A172 (cell line): ENCODE data around the gene RSU1. TPM values are rescaled to one million over a fixed set of nuclear protein-coding genes. Genes with fewer than 3 reads are reported as not detected.
A peak's percentile ranks its signal among the peaks of the same experiment; 100 is the strongest.
"Not testable (repeated sequence)": the region's sequence is repeated elsewhere in the genome, so short reads cannot be mapped to it uniquely, and the experiment has no call there.

Source experiments
- DNase-seq: peaks from one replicate; pipeline ENCODE4 v3.0.0-alpha.2; 2015; ENCODE audit warnings: low spot score
- total RNA-seq: library from RNA; depleted of rRNA; stranded (reverse); fragments of >200 nt; shearing (Covaris generic); gene quantifications from 2 replicates; pipeline ENCODE4 v1.2.3, GENCODE V29; 2014

Gene RSU1
- total RNA-seq, 1 experiment from 2014 or later = 75.5 TPM

GRCh38 chr10:16780338-16780880 is 36.8 kb downstream of the RSU1 start:
- no peak for DNase-seq

DNA sequence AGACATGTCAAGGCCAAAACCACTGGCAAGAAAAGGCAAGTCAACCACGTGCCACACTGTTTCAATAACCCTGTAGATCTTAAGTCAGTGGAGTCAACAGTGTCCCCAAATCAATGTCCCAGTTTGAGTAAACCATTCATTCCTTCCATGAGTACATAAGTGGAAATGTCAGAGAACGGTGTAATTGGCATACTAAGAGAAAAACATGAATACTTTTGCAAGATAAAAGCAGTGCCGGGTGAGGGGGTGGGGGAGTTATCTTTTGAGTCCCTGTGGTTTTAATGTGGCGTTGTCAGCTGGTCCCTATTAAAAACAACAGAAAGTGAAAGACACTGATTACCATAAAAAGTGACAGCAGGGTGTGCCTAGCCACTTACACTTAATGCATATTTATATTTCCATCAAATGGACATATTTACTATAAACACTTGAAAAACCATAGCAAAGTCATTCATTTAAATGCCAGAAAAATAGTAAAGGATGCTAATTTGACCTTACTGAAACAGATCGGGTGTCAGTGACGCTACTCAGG is 37.8 kb downstream of the RSU1 start:
- DNase-seq = no peak

- DNase-seq = peak; percentile 68
Measured at GRCh38 chr10:16777473-16778370, 39.5 kb downstream of the RSU1 start.

DNA sequence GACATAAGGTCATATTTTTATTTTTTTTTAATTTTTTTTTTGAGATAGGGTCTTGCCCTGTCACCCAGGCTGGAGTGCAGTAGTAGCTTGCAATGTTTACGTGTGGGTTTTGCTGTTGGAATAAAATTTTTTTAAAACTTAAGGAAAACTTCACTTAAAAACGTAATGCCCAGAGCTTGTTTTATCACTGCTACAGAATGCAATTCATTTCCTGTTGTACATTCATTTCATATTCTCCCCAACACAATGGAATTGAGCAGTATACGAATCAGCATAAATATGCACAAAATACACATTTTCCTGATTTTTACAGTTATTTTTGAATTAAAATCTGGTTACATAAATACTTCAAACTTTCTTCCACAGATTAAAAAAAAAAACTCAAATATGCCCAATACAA is 40.3 kb downstream of the RSU1 start:
- no peak for DNase-seq

- no peak for DNase-seq
Measured at GRCh38 chr10:16773334-16773733, 43.9 kb downstream of the RSU1 start.

DNA sequence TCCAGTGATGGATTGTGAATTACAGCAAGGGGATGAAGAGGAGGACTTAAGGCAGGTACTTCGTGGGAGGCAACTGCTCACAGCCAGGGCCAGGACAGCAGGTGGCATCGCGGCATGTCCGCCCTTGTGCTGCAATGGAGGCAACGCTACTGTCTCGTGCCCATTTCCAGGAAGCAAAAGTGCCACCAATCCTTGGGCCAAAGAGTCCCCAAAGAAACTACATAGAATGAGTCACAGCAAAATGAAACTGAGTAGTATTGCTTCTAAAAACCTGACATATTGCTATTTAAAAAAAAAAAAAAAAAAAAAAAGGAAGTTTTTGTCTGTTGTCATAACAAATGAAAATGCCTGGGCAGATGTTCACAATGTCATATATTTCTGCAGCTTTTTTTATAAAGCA is 46.6 kb downstream of the RSU1 start:
- no peak for DNase-seq

DNA sequence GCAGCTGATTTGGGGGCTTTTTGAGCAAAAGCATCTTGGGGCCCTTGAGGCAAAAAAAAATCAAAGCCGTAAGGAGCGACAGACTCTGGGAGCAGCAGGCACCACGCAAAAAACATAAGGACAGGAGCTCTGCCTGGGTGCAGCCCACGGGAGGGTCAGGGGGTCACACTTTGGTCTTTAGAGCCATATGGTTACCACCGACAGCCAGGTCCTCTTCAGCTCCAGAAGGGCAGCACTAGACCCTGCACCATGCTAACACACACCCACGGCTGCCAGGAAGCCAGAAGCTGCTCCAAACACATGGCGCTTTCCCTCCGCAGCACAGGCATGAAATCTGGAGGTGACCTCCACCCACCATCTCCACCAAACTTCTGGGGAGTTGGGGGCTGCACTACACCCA is 47.1 kb downstream of the RSU1 start:
- DNase-seq = no peak

DNA sequence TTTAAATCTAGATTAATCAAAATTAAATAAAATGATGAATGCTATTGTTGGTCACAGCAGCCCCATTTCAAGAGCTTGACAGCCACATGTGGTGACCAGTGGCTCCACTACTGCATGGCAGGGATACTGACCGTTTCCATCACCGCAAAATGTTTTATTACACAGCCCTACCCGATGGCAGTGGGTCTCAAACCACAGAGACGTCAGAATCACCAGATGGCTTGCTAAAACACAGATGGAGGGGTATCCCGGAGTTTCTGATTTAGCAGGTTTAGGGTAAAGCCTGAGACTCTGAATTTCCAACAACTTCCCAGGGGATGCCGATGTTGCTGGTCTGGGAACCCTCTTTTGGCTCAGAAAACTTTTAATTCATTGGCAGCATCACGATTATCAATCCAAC is 47.9 kb downstream of the RSU1 start:
- no peak for DNase-seq

GRCh38 chr10:16768702-16769101 is 48.5 kb downstream of the RSU1 start:
- no peak for DNase-seq

DNA sequence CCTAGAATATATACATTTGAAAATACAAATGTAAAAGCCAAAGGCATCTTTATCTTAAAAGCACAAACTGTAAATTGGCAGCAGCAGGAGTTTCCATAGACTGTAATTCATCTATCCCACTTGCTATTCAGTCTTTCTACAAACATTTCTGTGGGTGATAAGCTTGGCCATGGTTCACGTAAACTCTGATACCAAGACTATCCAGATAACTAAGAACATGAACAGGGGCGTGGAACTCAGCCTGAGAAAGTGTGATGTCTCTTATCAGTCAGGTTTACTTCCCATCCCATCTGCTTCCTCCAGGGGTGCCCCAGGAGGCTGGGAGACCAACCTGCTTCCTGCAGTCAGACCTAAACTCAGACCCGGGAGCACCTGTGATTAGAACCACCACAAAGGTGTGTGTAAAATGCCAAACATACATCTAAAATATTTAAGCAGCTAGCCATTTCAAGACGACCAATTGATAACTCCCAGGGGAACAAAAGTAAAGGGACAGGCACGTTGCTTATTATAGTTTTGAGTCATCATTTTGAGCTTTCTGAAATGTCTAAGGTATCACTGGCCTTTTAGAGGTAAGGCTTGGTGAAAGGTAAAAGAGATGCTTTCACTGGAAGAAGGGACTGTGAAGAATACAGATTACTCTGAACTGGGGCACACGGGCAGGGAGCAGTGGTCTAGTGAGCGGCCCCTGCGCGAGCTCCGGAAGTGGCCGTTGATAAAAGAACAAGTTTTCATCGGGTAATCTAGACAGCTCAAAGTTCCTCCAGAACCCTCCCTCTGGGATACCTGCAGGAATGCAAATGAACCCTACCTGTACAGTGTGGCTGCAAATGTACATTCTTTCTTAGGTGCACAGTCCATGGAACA is 51.5 kb downstream of the RSU1 start:
- no peak for DNase-seq

GRCh38 chr10:16761300-16761699 is 55.9 kb downstream of the RSU1 start:
- DNase-seq = no peak

DNA sequence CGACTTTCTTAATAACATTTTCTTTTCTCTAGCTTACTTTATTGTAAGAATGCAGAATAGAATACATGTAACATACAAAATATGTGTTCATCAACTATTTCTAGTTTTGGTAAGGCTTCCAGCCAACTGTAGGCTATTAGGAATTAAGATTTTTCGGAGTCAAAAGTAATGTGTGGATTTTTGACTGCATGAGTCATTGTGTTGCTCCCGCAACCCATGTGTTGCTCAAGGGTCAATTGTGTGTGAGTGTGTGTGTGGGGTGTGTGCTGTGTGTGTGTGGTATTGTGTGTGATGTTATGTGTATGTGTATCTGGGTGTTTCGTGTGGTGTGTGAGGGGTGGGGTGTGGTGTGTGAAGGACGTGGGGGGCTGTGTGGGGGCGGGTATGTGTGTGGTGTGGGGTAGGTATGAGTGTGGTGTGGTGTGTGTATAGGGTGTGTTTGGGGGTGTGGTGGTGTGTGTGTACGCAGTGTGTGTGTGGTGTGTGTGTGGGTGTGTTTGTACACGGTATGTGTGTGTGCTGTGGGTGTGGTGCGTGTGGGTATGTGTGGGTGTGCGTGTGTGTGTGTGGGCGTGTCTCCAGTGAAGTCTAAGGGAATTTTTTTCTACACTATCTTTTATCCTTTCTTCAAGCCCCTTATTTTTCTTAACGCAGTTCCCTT is 60.5 kb downstream of the RSU1 start:
- DNase-seq = no peak

- DNase-seq = no peak
Measured at GRCh38 chr10:16754765-16755164, 62.5 kb downstream of the RSU1 start.

GRCh38 chr10:16752849-16753248 is 64.4 kb downstream of the RSU1 start:
- not testable (repeated sequence) for DNase-seq

GRCh38 chr10:16752099-16752498 is 65.1 kb downstream of the RSU1 start:
- no peak for DNase-seq

- peak; percentile 3 for DNase-seq
Measured at GRCh38 chr10:16751244-16751643, 66.0 kb downstream of the RSU1 start.

DNA sequence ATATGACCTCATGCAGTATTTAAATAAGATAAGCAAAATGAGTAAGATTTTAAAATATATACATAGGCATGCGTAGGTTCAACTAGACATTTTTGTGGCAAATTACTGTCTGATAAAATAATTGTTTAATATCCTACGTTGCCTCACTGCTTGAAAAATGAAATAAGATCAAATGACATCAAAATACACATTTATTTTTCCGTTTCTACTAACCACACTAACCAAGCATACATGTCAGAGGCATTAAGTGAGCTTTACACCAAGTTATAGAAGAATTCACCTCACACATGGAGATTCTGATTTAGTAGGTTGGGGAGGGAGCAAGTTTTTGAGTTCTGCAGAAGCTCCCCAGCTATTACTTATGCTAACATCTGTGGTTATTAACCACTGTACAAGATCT is 66.8 kb downstream of the RSU1 start:
- DNase-seq = no peak

DNA sequence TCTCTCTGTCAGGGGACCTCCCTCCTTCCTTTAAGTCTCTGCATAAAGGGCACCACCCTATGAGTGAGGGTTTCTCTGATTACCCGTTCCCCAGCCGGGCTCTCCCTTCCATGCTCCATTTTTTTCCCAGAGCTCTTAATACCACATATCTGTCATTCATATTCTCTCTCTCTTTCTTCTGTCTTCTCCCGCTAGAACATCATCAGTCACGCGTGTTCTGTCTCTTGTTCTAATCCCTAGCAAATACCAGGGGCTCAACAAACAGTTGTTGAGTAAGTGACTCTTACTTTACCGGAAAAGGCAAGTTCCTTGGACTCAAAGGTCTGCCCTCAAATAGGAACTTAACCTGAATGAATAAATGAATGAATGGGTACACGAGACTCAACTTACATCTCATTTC is 68.5 kb downstream of the RSU1 start:
- DNase-seq = no peak

DNA sequence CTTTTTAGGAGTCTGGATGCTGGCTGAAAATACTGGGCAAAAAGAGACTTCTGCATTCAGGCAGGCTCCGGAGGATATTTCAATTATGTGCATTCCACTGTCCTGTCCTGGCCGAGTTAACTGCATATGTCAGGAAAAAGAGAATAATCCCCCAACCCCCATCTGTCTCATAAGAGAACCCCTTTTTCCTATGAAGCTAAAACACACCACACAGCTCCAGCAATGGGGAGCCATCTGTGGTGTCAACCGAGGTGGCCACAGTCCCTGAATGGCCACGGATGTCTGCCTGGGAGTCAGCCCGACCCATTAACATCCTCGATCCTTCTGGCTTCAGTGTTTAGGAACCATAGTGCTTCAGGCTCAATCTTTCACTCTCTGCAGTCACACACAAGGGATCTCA is 70.4 kb downstream of the RSU1 start:
- DNase-seq = no peak

DNA sequence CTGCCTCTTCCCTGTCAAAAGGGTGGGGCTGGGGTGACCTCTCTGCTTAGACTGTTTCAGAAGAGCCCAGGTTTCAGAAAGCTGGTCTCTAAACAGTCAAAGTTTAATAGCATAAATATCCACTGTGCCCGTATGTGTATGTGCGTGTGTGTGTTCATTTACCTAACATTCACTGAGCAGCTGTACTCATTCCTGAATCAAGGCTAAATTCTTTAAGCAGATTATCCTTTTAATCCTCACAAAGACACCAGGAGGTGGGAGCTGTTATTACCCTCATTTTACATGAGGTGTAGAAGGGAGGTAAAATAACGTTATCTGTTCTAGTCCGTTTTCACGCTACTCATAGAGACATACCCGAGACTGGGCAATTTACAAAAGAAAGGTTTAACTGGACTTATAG is 72.2 kb downstream of the RSU1 start:
- DNase-seq = no peak

DNA sequence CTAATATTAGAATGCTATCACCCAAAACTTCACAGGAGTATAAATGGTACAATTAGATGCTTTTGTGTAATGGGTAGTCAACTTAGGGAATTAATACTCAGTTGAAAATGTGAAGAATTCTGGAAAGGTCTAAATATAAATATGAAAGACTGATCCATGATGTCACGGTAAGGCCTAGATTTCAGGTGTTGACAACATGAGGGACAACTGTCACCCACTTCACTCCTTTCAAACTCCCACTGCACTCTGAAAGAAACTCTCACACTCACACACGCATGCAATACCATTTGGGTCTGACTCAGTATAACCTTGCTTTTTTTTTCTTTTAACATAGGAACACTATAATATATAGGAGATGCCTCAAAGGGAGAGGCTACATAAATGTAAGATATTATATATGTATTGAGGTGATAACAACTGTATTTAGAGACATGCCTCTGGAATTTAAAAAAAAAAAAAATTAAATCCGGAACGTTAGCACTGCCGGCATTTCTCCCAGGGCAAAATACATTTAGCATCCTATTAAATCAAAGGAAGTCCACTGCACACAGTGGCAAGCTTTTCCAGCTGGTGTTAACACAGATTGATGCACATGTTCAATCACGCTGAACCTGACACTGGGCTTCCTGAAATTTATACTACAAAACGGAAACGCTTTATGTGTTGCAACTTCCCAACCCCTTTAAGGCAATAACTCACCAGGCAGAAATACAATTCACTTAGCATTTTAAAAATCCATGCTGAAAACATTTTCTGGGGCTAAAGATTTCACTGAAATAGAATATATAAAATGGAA is 74.9 kb downstream of the RSU1 start:
- DNase-seq = no peak
